Measurements from ENCODE around the gene NDUFV1.
"Not testable (repeated sequence)": the region's sequence is repeated elsewhere in the genome, so short reads cannot be mapped to it uniquely, and the experiment has no call there.

Gene NDUFV1

DNA sequence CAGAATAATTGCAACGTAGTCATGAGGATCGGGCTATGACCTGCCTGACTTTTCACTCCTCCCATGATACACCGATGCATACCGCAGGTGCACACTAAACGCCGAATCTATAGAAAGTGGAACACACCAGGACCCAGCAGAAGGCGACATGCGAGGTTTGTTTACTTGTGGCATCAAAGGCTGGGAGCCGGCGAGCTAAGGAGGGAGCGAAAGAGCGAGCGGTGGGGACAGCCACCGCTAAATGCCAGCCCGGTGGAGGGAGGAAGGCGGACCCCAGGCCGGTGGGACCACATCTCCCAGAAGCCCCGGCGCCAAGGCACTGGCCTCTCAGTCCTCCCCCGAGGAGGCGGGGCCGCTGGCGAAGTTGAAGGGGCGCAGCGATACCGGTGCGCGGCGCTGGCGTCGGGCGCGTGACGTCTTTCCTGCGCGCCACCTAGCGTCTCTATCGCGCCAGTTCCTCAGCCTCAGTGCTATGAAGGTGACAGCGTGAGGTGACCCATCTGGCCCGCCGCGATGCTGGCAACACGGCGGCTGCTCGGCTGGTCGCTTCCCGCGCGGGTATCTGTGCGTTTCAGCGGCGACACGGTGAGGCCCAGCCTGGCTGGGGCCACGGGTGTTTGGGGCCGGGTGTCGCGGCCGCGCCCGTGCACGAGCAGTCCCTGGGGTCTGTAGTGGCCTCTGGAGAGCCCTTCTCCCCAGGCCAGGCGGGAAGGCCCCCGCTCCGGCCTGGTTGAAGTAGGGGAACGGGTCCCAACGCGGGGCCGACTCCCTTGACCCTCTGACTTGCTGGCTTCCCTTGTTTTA is at the start of gene NDUFV1:
Gene NDUFV1, plus strand, starts transcription at position 445 of the 804 bp plus-strand sequence. Its CDS starts 69 bp downstream, at position 514.
- peak; percentile 96 for DNase-seq

DNA sequence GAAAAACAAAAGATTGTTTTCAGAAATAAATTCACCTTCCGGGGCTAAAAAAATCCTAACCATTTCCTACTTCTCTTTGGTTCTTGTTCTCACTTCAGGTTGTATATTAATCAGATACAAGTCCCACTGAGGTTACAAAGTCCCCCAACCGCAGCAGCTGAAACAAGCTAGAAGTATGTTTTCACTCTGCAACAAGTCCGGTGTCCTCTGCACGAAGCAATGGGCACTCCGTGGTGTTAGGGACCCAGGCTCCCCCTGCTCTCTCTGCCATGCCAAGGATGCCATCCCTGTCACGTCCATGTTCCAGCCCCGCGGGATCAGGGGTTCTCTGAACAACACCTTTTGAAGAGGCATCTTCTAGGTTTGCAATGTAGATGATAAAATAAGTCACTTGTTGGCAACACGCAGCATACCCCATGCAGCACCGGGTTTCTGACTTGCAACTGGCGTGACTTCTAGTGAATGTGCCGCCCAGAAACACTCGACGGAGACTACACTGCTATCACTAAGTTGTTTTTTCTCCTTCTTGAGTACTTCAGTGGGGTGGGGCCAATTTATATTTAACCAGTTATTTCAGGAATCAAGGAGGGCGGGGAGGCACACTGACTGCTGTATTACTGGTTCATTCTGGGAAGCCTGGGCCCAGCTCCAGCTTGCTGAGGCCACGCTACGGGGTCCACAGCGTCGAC is 48.5 kb upstream of the NDUFV1 start:
- no peak for DNase-seq

DNA sequence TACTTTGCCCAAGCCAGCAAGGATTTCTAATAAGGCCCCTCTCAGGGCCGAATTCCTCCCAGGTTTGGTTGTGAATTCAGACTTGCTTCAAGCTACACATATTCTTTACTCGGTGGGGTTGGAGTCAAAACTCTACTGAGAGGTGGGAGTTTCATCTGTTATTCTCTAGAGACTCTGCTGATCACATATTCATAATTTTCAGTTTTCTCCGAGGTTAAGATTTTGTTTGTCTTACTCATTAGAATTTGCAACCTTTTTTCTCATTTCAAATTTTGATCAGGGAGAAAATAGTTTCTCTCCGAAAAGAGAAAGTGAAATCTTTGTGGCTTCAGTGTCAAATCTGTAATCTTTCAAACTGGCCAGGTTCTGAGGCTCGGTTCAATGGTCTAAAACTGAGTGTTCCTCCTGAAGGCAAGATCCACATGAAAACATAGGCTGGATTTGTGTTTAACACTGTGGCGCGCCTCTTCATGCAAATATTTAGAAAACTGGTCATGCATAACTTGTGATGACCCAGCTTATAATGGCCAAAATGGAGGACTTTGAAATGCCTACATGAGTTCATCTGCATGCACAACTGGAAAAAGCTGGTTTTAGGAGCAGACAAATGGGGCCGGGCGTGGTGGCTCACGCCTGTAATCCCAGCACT is 44.6 kb upstream of the NDUFV1 start:
- no peak for DNase-seq

DNA sequence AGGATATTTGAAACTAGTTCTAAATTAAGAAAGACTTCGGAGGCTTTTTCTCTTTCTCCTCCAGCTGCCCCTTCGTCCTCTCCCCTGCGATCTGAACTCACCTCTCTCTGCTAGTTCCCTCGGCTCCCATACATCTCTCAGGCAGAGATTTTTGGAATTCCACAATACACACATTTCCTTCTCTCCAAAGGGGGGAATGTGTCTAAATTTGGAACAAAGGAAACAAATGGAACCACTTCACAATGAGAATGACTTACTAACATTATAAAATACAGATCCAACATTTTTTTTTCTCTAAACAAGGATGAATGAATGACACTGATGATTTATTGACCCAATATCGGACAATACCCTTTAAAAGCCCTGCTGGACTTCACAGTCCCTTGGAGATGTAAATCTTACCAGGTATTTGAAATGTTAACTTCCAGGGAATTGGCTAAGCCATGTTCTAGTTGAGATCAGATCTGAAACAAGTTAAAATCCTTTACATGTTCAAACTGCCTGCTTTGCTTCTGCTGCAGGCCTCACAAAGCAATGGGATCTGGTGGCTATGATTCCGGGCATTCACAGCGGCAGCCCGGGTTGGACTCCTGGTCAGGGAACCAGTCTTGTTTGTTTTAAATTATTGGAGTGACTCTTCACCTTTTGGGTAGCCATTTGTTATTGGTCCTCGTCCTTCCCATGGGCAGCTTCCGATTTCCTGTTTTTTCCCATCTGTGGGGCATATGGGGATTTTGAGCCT is 43.6 kb upstream of the NDUFV1 start:
- no peak for DNase-seq

DNA sequence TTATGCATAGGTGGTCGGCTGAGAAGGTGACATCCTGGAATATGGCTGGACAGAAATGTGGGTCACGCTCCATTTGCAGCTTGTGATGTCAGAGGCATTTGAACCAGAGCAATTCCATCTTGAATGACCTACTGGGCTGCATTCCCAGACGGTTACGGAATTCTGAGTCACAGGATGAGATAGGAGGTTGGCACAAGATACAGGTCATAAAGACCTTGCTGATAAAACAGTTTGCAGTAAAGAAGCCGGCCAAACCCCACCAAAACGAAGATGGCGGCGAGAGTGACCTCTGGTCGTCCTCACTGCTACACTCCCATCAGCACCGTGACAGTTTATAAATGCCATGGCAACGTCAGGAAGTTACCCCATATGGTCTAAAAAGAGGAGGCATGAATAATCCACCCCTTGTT is 43.0 kb upstream of the NDUFV1 start:
- DNase-seq = not testable (repeated sequence)

DNA sequence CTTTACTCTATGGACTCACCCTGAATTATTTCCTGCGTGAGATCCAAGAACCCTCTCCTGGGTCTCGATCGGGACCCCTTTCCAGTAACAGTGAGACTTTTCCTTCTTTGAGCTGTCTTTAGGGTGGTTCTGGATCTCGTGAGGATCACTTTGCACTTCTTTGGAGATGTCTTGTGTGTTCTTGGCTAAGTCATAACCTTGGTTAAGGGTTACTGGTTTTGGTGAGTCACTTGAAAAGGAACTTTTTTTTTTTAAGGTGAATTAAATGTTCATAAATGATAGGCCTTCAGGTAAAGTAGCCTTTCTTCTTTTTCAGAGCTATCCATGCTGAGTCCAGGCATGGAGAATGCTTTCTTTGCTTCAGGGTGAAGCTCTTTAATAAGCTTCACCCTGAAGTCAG is 42.5 kb upstream of the NDUFV1 start:
- DNase-seq = no peak

DNA sequence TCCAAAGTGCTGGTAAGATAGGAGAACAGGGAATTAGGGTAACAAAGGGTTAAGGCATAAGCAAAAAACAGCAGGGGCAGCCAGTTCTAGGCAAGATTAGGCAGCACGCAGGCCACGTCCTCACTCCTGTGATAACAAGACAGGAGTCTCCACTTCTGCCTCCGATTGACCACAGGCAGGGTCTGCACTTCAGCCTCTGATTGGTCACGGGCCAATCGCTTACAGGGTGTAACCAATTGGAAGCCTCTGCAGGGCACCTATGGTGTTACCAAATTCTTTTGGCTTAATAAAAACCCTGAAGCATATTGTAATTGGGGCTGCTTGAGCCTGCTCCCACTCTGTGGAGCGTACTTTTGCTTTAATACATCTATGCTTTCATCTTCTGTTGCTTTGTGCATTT is 35.3 kb upstream of the NDUFV1 start:
- DNase-seq = no peak

DNA sequence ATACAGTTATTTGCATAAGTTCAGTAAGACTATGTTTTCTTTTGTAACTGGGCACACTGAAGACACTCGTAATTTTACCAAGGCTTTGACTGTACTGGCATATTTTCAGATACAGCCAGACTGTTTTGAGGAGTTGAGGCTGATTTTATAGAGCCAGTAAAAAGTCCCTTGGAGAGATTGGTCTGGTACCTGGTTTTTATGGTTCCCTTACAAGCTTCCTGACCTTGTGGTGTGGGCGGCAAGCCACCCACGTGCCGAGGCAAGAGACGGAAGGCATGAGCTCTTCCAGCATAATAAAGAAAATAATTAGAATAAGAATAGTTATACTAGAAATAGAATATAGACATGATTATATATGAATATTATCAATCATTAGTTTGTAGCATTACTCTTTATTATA is 34.4 kb upstream of the NDUFV1 start:
- DNase-seq = no peak

DNA sequence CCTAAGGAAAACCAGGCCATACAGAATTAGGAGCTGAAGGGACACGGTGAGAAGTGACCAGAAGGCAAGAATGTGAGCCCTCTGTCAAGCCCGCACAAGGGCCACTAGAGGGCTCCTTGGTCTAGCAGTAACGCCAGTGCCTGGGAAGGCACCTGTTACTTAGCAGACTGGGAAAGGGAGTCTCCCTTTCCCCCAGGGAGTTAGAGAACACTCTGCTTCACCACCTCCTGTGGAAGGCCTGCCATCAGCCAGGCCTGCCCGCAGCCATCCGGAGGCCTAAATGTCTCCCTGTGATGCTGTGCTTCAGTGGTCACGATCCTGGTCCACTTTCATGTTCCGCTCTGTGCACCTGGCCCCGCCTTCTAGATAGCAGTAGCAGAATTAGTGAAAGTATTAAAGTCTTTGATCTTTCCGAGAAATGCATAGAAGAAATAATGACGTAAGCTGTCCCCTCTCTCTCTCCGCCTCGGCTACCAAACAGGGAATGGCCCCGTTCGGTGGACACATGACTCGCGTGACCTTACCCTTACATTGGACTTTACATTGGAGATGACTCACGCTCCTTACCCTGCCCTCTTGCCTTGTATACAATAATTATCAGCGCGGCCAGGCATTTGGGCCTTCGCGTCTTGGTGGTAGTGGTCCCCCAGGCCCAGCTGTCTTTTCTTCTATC is 33.9 kb upstream of the NDUFV1 start:
- peak; percentile 45 for DNase-seq

DNA sequence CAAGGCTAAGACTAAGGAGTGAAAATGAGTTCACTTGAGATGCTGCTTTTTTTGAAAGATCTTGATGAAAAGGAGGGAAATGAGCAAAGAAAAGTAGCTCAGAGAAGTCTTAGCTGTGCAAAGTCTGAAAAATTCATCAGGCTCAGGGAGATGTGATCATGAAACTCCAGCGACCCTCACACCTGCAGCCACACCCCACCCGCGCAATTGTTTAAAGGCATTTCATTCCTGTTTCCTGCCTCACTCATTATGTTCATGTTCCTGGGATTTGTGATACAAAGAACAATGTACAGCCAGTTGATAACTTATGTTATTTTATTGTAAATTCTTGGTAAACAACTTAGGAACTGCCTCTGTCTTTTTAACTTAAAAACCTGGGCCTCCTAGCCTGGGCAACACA is 31.8 kb upstream of the NDUFV1 start:
- no peak for DNase-seq

DNA sequence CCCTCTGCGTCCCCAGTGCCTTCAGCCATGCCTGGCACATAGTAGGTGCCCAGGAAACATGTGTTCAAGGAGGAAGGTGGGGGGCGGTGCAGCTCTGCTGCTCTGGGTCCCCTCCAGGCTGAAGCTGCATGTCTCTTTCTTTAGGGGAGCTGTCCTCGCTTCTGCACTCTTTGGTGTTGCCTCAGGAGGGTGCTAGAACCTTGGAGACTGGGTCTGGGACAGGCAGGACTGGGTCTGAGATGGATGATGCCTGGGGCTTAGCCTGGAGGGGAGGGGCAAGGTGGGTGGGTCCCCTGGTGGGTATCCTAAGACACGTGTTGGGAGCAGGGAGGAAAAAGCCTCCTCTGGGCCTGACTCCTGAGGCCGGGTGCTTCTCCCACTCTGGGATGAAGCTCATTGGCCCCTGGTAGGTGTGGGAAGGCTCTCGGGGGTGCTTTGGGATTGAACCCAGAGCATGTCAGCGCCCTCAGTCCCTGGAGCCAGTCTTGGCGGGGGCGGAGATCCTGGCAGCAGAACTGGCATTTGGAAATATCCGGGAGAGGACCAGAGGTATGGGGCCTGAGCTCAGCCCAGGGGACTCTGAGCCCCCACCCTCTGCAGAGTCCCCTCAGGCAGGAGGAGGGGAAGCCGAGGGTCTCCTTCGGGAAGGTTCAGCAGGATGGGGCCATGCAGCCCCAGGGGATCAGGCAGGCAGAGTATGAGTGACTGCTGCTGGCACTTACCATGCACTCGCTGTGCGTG is 29.8 kb upstream of the NDUFV1 start:
- DNase-seq = no peak

DNA sequence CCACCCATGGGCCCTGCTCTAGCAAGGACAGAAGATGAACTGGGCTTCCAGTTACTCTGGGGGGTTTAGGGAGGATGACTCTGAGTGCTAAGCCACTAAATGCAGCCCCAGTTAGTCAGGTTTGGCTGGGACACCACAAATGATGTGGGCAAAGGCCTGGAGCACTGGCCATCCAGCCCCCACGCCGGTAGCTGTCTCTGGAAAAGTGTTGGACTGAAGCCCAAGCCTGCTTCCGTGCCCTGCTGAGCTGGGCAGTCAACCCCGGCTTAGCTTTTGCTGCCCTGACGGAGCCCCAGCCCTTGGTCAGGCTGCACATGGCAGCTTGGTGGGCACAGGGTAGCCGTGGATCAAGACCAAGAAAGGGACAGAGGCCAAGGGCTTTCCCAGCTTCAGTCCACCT is 28.8 kb upstream of the NDUFV1 start:
- DNase-seq = no peak

DNA sequence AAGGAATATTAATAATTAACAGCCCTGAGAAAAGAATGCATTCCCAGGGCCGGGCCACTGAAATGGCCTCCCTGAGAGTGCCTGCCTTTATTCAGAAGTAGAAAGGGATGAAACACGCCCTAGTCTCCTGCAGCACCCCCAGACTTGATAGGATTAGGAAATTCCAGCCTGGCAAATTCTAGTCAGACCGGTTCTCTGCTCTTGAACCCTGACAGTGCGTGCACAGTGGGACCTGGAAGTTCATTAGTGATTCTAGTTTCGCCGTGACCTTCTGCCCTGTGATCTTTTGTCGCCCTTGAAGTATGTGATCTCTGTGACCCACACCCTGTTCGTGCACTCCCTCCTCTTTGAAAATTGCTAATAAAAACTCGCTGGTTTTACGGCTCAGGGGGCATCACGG is 25.3 kb upstream of the NDUFV1 start:
- DNase-seq = no peak

DNA sequence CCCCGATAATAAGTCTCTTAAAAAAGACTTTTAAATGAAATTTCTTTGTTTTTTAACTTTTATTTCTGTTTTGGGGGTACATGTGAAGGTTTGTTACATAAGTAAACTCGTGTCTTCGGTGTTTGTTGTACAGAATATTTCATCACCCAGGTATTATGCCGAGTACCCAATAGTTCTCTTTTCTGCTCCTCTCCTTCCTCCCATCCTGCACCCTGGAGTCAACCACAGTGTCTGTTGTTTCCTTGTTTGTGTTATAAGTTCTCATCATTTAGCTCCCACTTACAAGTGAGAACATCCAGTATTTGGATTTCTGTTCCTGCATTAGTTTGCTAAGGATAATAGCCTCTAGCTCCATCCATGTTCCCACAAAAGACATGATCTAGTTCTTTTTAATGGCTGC is 24.7 kb upstream of the NDUFV1 start:
- no peak for DNase-seq

DNA sequence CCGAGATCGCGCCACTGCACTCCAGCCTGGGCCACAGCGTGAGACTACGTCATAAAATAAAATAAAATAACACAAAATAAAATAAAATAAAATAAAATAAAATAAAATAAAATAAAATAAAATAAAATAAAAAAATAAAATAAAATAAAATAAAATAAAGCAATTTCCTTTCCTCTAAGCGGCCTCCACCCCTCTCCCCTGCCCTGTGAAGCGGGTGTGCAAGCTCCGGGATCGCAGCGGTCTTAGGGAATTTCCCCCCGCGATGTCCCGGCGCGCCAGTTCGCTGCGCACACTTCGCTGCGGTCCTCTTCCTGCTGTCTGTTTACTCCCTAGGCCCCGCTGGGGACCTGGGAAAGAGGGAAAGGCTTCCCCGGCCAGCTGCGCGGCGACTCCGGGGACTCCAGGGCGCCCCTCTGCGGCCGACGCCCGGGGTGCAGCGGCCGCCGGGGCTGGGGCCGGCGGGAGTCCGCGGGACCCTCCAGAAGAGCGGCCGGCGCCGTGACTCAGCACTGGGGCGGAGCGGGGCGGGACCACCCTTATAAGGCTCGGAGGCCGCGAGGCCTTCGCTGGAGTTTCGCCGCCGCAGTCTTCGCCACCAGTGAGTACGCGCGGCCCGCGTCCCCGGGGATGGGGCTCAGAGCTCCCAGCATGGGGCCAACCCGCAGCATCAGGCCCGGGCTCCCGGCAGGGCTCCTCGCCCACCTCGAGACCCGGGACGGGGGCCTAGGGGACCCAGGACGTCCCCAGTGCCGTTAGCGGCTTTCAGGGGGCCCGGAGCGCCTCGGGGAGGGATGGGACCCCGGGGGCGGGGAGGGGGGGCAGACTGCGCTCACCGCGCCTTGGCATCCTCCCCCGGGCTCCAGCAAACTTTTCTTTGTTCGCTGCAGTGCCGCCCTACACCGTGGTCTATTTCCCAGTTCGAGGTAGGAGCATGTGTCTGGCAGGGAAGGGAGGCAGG is 23.2 kb upstream of the NDUFV1 start, which contains the start of gene GSTP1:
Gene GSTP1, plus strand, starts transcription at position 566 of the 958 bp plus-strand sequence. Its CDS starts 32 bp downstream, at position 598.
- no peak for DNase-seq

DNA sequence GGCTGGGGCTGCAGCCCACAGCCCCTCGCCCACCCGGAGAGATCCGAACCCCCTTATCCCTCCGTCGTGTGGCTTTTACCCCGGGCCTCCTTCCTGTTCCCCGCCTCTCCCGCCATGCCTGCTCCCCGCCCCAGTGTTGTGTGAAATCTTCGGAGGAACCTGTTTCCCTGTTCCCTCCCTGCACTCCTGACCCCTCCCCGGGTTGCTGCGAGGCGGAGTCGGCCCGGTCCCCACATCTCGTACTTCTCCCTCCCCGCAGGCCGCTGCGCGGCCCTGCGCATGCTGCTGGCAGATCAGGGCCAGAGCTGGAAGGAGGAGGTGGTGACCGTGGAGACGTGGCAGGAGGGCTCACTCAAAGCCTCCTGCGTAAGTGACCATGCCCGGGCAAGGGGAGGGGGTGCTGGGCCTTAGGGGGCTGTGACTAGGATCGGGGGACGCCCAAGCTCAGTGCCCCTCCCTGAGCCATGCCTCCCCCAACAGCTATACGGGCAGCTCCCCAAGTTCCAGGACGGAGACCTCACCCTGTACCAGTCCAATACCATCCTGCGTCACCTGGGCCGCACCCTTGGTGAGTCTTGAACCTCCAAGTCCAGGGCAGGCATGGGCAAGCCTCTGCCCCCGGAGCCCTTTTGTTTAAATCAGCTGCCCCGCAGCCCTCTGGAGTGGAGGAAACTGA is 22.4 kb upstream of the NDUFV1 start:
- no peak for DNase-seq

DNA sequence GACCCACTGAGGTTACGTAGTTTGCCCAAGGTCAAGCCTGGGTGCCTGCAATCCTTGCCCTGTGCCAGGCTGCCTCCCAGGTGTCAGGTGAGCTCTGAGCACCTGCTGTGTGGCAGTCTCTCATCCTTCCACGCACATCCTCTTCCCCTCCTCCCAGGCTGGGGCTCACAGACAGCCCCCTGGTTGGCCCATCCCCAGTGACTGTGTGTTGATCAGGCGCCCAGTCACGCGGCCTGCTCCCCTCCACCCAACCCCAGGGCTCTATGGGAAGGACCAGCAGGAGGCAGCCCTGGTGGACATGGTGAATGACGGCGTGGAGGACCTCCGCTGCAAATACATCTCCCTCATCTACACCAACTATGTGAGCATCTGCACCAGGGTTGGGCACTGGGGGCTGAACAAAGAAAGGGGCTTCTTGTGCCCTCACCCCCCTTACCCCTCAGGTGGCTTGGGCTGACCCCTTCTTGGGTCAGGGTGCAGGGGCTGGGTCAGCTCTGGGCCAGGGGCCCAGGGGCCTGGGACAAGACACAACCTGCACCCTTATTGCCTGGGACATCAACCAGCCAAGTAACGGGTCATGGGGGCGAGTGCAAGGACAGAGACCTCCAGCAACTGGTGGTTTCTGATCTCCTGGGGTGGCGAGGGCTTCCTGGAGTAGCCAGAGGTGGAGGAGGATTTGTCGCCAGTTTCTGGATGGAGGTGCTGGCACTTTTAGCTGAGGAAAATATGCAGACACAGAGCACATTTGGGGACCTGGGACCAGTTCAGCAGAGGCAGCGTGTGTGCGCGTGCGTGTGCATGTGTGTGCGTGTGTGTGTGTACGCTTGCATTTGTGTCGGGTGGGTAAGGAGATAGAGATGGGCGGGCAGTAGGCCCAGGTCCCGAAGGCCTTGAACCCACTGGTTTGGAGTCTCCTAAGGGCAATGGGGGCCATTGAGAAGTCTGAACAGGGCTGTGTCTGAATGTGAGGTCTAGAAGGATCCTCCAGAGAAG is 21.6 kb upstream of the NDUFV1 start:
- no peak for DNase-seq

DNA sequence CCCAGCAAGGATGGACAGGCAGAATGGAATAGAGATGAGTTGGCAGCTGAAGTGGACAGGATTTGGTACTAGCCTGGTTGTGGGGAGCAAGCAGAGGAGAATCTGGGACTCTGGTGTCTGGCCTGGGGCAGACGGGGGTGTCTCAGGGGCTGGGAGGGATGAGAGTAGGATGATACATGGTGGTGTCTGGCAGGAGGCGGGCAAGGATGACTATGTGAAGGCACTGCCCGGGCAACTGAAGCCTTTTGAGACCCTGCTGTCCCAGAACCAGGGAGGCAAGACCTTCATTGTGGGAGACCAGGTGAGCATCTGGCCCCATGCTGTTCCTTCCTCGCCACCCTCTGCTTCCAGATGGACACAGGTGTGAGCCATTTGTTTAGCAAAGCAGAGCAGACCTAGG is 20.8 kb upstream of the NDUFV1 start:
- DNase-seq = no peak

All from NCI-H2171 (cell line).